ENCODE results near the gene FAM229B. TPM values are rescaled to one million over a fixed set of nuclear protein-coding genes. Genes with fewer than 3 reads are reported as not detected.
"Not testable (repeated sequence)": the region's sequence is repeated elsewhere in the genome, so short reads cannot be mapped to it uniquely, and the experiment has no call there.

Gene FAM229B
- total RNA-seq, 2 experiments from 2014 or later: 1.9 to 2.2 TPM

GRCh38 chr6:112047523-112047922 lies 39.9 kb upstream of the FAM229B start:
- H3K9me3 Mint-ChIP-seq (ENCODE audit: insufficient read depth); H3K27ac Mint-ChIP-seq; ATAC-seq; DNase-seq; H3K4me3 Mint-ChIP-seq; POLR2A ChIA-PET; CTCF ChIA-PET; H3K27me3 Mint-ChIP-seq (ENCODE audit: low read depth); H3K36me3 Mint-ChIP-seq (ENCODE audit: low read depth); H3K4me1 Mint-ChIP-seq (ENCODE audit: low read depth): not testable (repeated sequence)

- peaks cover 4% of the 10 kb centered on the region for H3K27me3 Mint-ChIP-seq (ENCODE audit: low read depth)
- H3K27ac Mint-ChIP-seq: no peak overlapping the region
- no peaks in the 10 kb centered on the region for H3K36me3 Mint-ChIP-seq (ENCODE audit: low read depth)
- no peak for ATAC-seq
- peaks cover 4% of the 10 kb centered on the region for H3K4me1 Mint-ChIP-seq (ENCODE audit: low read depth)
- H3K9me3 Mint-ChIP-seq (ENCODE audit: insufficient read depth): no peaks in the 10 kb centered on the region
- no peak overlapping the region for H3K4me3 Mint-ChIP-seq
- CTCF ChIA-PET: interaction anchor here (1.2 to 3.3 kb wide), 5 partner anchors 8 to 790 kb away, joined by 3 to 14 read pairs (median 9); a partner anchor contains a TSS
- DNase-seq: no peak
- POLR2A ChIA-PET: interaction anchor here (0.5 kb wide), 1 partner anchor 966 kb away, joined by 3 read pairs; no protein-coding TSS in a partner anchor
These were observed 38.2 kb upstream of the FAM229B start for GRCh38 chr6:112049026-112049799.

DNA sequence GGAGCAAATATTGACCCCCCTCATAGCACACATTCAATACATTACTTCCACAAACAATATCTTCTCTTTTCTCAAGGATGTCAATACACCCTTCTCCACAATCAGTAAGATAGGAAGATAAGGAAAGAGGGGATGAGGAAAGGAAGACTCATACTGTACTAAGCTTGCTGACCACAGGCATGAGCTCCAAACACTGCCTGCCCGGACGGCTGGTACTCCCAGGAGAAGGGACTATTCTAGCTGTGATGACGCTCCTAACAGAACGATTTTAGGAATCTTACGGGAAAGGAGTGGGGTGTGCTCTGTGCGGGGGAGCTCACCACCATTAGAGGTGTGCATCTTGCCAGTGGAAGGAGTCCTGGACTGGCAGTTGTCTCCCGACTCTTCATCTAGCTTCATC lies 37.4 kb upstream of the FAM229B start:
- DNase-seq (no peak), ATAC-seq (no peak)
- H3K4me3 Mint-ChIP-seq: no peak overlapping the region
- H3K27me3 Mint-ChIP-seq (ENCODE audit: low read depth): peaks cover 5% of the 10 kb centered on the region
- no peak overlapping the region for H3K27ac Mint-ChIP-seq
- ChIA-PET CTCF (interaction anchor here (0.8 to 3.3 kb wide), 8 partner anchors 8 to 791 kb away, joined by 3 to 14 read pairs (median 5); a partner anchor contains a TSS), POLR2A (no interaction called here)
- peaks cover 4% of the 10 kb centered on the region for H3K4me1 Mint-ChIP-seq (ENCODE audit: low read depth)
- H3K36me3 Mint-ChIP-seq (ENCODE audit: low read depth): no peaks in the 10 kb centered on the region
- no peaks in the 10 kb centered on the region for H3K9me3 Mint-ChIP-seq (ENCODE audit: insufficient read depth)

DNA sequence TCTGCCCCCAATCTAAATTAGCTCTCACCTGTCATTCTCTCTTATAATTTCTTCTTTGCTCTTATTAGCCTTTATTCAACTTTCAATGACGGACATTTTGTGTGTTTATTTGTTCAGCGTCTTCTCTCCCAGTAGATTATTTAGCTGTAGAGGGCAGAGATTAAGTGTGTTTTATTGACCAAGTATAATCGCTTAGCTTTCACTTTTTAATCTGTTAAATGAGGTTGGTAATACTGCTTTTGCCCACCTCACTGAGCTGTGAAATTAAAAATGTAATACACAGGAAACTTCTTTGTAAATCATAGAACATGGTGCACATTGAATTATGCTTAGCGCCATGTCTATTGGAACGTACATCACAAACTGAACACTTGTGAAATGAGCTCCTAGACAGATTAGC lies 37.0 kb upstream of the FAM229B start:
- DNase-seq (no peak), ATAC-seq (no peak)
- peaks cover 8% of the 10 kb centered on the region for H3K27me3 Mint-ChIP-seq (ENCODE audit: low read depth)
- H3K36me3 Mint-ChIP-seq (ENCODE audit: low read depth): no peaks in the 10 kb centered on the region
- H3K4me1 Mint-ChIP-seq (ENCODE audit: low read depth): peaks cover 4% of the 10 kb centered on the region
- no peak overlapping the region for H3K27ac Mint-ChIP-seq
- ChIA-PET POLR2A (no interaction called here), CTCF (interaction anchor here (0.8 to 3.3 kb wide), 8 partner anchors 9 to 791 kb away, joined by 3 to 14 read pairs (median 5); a partner anchor contains a TSS)
- no peaks in the 10 kb centered on the region for H3K9me3 Mint-ChIP-seq (ENCODE audit: insufficient read depth)
- H3K4me3 Mint-ChIP-seq: no peak overlapping the region

GRCh38 chr6:112051251-112051740 lies 36.1 kb upstream of the FAM229B start:
- POLR2A ChIA-PET; H3K36me3 Mint-ChIP-seq (ENCODE audit: low read depth): not testable (repeated sequence)

GRCh38 chr6:112054001-112054400 lies 33.4 kb upstream of the FAM229B start, which contains the start of gene CCN6:
CCN6 (plus strand) TSS chr6:112054104; CDS start chr6:112054358, 254 bp downstream.
- ChIA-PET POLR2A (no interaction called here), CTCF (no interaction called here)
- Mint-ChIP-seq H3K4me1 (ENCODE audit: low read depth) (peaks cover 4% of the 10 kb centered on the region), H3K36me3 (ENCODE audit: low read depth) (no peaks in the 10 kb centered on the region), H3K9me3 (ENCODE audit: insufficient read depth) (no peaks in the 10 kb centered on the region), H3K27me3 (ENCODE audit: low read depth) (peaks cover 8% of the 10 kb centered on the region), H3K27ac (no peak within 1 kb of the TSS), H3K4me3 (no peak within 1 kb of the TSS)
- ATAC-seq: no peak
- no peak for DNase-seq

More at GRCh38 chr6:112051251-112051740, 36.1 kb upstream of the FAM229B start:
- H3K27ac Mint-ChIP-seq; H3K4me1 Mint-ChIP-seq (ENCODE audit: low read depth); H3K27me3 Mint-ChIP-seq (ENCODE audit: low read depth); DNase-seq; H3K9me3 Mint-ChIP-seq (ENCODE audit: insufficient read depth); H3K4me3 Mint-ChIP-seq; ATAC-seq: not testable (repeated sequence)
- CTCF ChIA-PET: interaction anchor here (1.1 to 3.3 kb wide), 4 partner anchors 14 to 792 kb away, joined by 3 to 11 read pairs (median 7); a partner anchor contains a TSS

GRCh38 chr6:112054555-112055190 lies 32.7 kb upstream of the FAM229B start:
- no peaks in the 10 kb centered on the region for H3K36me3 Mint-ChIP-seq (ENCODE audit: low read depth)
- ChIA-PET POLR2A (no interaction called here), CTCF (no interaction called here)
- H3K9me3 Mint-ChIP-seq (ENCODE audit: insufficient read depth): no peaks in the 10 kb centered on the region
- no peaks in the 10 kb centered on the region for H3K4me1 Mint-ChIP-seq (ENCODE audit: low read depth)
- ATAC-seq: no peak
- DNase-seq: no peak
- H3K4me3 Mint-ChIP-seq: no peak overlapping the region
- H3K27ac Mint-ChIP-seq: no peak overlapping the region
- H3K27me3 Mint-ChIP-seq (ENCODE audit: low read depth): peaks cover 8% of the 10 kb centered on the region

DNA sequence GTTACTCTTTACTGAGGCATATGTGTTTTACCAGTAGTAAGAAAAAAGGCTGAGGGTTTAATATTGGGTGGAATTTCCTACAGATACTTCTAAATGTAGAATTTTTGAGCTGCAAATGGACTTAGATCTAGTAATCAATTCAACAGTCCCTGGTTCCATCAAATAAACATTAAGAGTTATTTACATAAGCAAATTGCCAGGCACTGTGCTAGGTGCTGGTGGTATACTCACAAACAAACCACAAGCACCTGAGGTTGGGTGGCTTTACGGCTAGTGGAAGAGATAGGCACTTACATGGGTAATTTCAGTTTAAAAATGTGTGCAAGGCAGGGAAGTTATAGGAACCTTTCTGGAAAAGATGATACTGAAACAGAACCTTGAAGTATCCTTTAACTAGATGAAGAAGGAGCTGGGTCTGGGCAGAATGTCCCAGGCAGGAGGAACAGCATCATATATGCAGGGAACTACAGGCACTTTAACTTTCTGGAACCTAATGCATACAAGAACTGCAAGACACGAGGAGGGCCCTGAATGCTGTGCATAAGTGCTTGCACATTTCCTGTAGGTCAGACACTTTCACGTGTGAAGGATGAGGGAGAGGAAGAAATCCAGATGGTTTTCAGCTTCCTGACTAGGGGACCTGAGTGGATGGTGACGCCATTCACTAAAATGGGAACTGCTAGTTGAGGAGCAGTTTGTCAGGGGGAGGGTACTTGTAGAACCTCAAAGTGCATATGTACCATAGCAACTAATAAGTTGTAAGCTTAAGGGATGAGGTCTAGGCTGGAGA lies 29.0 kb upstream of the FAM229B start:
- no peak for DNase-seq
- H3K27ac Mint-ChIP-seq: no peak overlapping the region
- no peak for ATAC-seq
- H3K9me3 Mint-ChIP-seq (ENCODE audit: insufficient read depth): no peaks in the 10 kb centered on the region
- peaks cover 5% of the 10 kb centered on the region for H3K27me3 Mint-ChIP-seq (ENCODE audit: low read depth)
- no peak overlapping the region for H3K4me3 Mint-ChIP-seq
- ChIA-PET CTCF (interaction anchor here (2.0 kb wide), 1 partner anchor 105 kb away, joined by 8 read pairs; no protein-coding TSS in a partner anchor), POLR2A (no interaction called here)
- no peaks in the 10 kb centered on the region for H3K36me3 Mint-ChIP-seq (ENCODE audit: low read depth)
- H3K4me1 Mint-ChIP-seq (ENCODE audit: low read depth): no peaks in the 10 kb centered on the region

- ChIA-PET CTCF (interaction anchor here (0.8 to 1.5 kb wide), 4 partner anchors 11 to 102 kb away, joined by 3 to 7 read pairs (median 4); no protein-coding TSS in a partner anchor), POLR2A (interaction anchor here (0.8 kb wide), 1 partner anchor 26 kb away, joined by 3 read pairs; the partner anchor contains the start of genes FAM229B and TUBE1)
- Mint-ChIP-seq H3K27me3 (ENCODE audit: low read depth) (peaks cover 10% of the 10 kb centered on the region), H3K36me3 (ENCODE audit: low read depth) (no peaks in the 10 kb centered on the region), H3K9me3 (ENCODE audit: insufficient read depth) (no peaks in the 10 kb centered on the region), H3K27ac (no peak overlapping the region), H3K4me3 (no peak overlapping the region), H3K4me1 (ENCODE audit: low read depth) (no peaks in the 10 kb centered on the region)
- no peak for DNase-seq
- no peak for ATAC-seq
These were observed 25.8 kb upstream of the FAM229B start for GRCh38 chr6:112061605-112062004.

- Mint-ChIP-seq H3K9me3 (ENCODE audit: insufficient read depth) (no peaks in the 10 kb centered on the region), H3K4me3 (no peak overlapping the region), H3K27ac (no peak overlapping the region), H3K27me3 (ENCODE audit: low read depth) (peaks cover 10% of the 10 kb centered on the region), H3K4me1 (ENCODE audit: low read depth) (no peaks in the 10 kb centered on the region), H3K36me3 (ENCODE audit: low read depth) (no peaks in the 10 kb centered on the region)
- ATAC-seq (no peak), DNase-seq (no peak)
- ChIA-PET POLR2A (interaction anchor here (0.7 to 1.1 kb wide), 2 partner anchors 24 to 198 kb away, joined by 3 to 4 read pairs; partner anchors contain the start of genes FAM229B and TUBE1), CTCF (interaction anchor here (1.3 kb wide), 2 partner anchors 13 to 585 kb away, joined by 3 read pairs; no protein-coding TSS in a partner anchor)
These were observed 24.4 kb upstream of the FAM229B start for GRCh38 chr6:112062966-112063365.

DNA sequence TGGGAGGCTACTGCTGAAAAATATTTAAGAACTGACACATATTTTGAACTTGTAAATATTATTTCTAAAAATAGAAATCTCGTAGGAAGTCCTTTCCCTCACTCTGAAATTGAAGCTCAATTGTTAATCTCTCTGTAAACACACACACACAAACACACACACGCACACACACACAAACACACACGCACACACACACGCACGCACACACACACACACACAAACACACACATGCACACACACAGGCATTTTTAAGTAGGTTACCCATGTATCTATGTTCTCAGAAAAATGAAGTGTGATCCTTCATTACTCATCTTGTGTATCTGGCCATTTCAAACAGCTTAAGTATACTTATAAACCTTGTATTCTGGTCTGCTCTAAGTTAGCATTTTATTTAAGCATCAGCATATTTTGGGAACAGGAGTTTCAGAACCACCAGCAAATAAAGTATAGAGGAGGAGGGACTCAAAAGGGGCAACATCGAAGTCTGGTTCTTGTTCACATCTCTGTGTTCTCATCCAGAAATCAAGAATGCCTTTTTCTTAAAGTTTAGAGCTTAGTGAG lies 21.9 kb upstream of the FAM229B start:
- CTCF ChIA-PET: interaction anchor here (0.9 to 1.7 kb wide), 2 partner anchors 15 to 20 kb away, joined by 3 to 8 read pairs; no protein-coding TSS in a partner anchor
- Mint-ChIP-seq H3K4me3 (no peak overlapping the region), H3K9me3 (ENCODE audit: insufficient read depth) (no peaks in the 10 kb centered on the region), H3K36me3 (ENCODE audit: low read depth) (peaks cover 3% of the 10 kb centered on the region), H3K27ac (no peak overlapping the region), H3K27me3 (ENCODE audit: low read depth) (peaks cover 10% of the 10 kb centered on the region), H3K4me1 (ENCODE audit: low read depth) (no peaks in the 10 kb centered on the region)
- POLR2A ChIA-PET: no interaction called here
- no peak for DNase-seq
- ATAC-seq: no peak
